OCI-LY3 (cell line): ENCODE results near the gene NFYC.

Experiments used
- H2AFZ ChIP-seq: fragments of 200-600, 300-600 bp; shearing (Covaris generic); 2 replicates; pipeline ENCODE4 v1.6.0; 2014; ENCODE audit warnings: antibody characterized with exemption, low read depth, low read length
- H3K27ac ChIP-seq: fragments of 200-600, 300-600 bp; sonication (generic); 2 replicates; pipeline ENCODE4 v1.5.1; 2014; ENCODE audit warnings: mild to moderate bottlenecking, low read length, moderate library complexity, mixed read lengths
- H3K27me3 ChIP-seq: fragments of 200-600, 300-600 bp; sonication (generic); 2 replicates; pipeline ENCODE4 v1.6.1; 2014; ENCODE audit warnings: low read depth, low read length, mixed read lengths
- H3K36me3 ChIP-seq: fragments of 200-600, 300-600 bp; sonication (generic); replicated peaks from 2 replicates; pipeline ENCODE3; 2014; ENCODE audit warnings: low read depth, low read length, mixed read lengths
- H3K4me1 ChIP-seq: fragments of 300-600, 200-600 bp; sonication (generic); 2 replicates; pipeline ENCODE4 v1.6.1; 2014; ENCODE audit warnings: low read length, mixed read lengths
- H3K4me2 ChIP-seq: fragments of 200-600, 300-600 bp; sonication (generic); 2 replicates; pipeline ENCODE4 v1.6.1; 2014; ENCODE audit warnings: low read length, mixed read lengths
- H3K4me3 ChIP-seq: fragments of 300-600, 200-600 bp; sonication (generic); 2 replicates; pipeline ENCODE4 v1.5.1; 2014; ENCODE audit warnings: antibody characterized with exemption, mild to moderate bottlenecking, low read length, moderate library complexity
- H3K79me2 ChIP-seq: fragments of 300-600, 200-600 bp; shearing (Covaris generic); 2 replicates; pipeline ENCODE4 v1.6.1; 2014; ENCODE audit warnings: mild to moderate bottlenecking, low read length, mixed read lengths
- H3K9ac ChIP-seq: fragments of 300-600, 200-600 bp; shearing (Covaris generic); 2 replicates; pipeline ENCODE4 v1.6.0; 2014; ENCODE audit warnings: mild to moderate bottlenecking, low read length, moderate library complexity
- H3K9me3 ChIP-seq: fragments of 200-600, 300-600 bp; shearing (Covaris generic); 2 replicates; pipeline ENCODE4 v1.6.1; 2014; ENCODE audit warnings: low read length, mixed read lengths; ENCODE audit not compliant: insufficient read depth
- H4K20me1 ChIP-seq: fragments of 200-600, 300-600 bp; sonication (generic); 2 replicates; pipeline ENCODE4 v1.6.1; 2016; ENCODE audit warnings: low read length, mixed read lengths; ENCODE audit not compliant: insufficient read depth
- EZH2phosphoT487 ChIP-seq: fragments of 200-600 bp; shearing (Covaris generic); IDR thresholded peaks from 2 replicates; pipeline ENCODE4 v1.6.1; 2018; ENCODE audit warnings: antibody characterized with exemption, mixed run types, low read depth
- TF ChIP-seq, protein P1 (sequence below): fragments of 200-600, 300-600 bp; sonication (generic); IDR thresholded peaks from 2 replicates; pipeline ENCODE4 v1.5.1; 2014; ENCODE audit warnings: antibody characterized with exemption, low read length, low read depth

The NFYC gene

DNA sequence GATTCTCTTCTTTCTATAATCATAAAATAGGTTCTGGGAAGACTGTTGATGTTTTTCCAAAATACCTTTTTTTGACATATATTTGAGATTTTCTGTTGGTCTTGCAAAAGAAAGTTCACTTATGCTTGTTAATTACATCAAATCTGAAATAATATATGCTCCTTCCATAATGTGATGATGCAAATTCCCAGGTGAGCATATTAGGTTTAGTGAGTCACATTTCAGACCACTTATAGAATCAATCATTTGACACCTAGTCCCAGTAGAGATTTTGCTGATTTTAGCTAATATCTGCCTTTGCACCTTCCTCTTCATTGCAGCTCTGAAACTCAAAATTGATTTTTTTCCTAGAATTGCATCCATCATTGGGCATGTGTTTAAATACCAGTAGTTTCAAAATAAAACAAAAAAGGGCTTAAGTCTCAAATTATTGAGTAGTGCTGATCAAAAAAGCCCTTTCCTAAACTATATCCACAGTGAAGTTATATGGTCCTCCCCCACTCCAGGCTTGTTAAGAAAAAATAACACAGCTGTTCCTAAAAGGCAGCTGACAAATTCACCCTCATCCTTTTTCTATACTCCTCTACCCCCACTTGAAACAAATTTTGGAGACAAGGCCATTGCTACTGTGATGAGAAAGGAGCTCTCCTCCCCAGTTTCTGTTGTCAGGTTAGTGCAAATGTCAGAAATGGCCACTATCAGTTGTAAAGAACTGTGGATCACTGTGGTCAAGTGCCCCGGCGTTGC is 55.0 kb downstream of the NFYC start:
- Histone ChIP-seq H3K27me3 (no peaks in the 10 kb centered on the region), H3K4me3 (no peak overlapping the region), H3K9ac (no peak overlapping the region), H3K27ac (no peak overlapping the region), H3K79me2 (peaks cover 31% of the 10 kb centered on the region), H4K20me1 (no peaks in the 10 kb centered on the region), H3K36me3 (peaks cover 51% of the 10 kb centered on the region), H3K9me3 (no peaks in the 10 kb centered on the region), H2AFZ (no peak overlapping the region), H3K4me1 (peaks cover 40% of the 10 kb centered on the region), H3K4me2 (no peak overlapping the region)
- no peak for TF ChIP-seq EZH2phosphoT487
- TF ChIP-seq, protein P1, sequence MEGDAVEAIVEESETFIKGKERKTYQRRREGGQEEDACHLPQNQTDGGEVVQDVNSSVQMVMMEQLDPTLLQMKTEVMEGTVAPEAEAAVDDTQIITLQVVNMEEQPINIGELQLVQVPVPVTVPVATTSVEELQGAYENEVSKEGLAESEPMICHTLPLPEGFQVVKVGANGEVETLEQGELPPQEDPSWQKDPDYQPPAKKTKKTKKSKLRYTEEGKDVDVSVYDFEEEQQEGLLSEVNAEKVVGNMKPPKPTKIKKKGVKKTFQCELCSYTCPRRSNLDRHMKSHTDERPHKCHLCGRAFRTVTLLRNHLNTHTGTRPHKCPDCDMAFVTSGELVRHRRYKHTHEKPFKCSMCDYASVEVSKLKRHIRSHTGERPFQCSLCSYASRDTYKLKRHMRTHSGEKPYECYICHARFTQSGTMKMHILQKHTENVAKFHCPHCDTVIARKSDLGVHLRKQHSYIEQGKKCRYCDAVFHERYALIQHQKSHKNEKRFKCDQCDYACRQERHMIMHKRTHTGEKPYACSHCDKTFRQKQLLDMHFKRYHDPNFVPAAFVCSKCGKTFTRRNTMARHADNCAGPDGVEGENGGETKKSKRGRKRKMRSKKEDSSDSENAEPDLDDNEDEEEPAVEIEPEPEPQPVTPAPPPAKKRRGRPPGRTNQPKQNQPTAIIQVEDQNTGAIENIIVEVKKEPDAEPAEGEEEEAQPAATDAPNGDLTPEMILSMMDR: no peak

DNA sequence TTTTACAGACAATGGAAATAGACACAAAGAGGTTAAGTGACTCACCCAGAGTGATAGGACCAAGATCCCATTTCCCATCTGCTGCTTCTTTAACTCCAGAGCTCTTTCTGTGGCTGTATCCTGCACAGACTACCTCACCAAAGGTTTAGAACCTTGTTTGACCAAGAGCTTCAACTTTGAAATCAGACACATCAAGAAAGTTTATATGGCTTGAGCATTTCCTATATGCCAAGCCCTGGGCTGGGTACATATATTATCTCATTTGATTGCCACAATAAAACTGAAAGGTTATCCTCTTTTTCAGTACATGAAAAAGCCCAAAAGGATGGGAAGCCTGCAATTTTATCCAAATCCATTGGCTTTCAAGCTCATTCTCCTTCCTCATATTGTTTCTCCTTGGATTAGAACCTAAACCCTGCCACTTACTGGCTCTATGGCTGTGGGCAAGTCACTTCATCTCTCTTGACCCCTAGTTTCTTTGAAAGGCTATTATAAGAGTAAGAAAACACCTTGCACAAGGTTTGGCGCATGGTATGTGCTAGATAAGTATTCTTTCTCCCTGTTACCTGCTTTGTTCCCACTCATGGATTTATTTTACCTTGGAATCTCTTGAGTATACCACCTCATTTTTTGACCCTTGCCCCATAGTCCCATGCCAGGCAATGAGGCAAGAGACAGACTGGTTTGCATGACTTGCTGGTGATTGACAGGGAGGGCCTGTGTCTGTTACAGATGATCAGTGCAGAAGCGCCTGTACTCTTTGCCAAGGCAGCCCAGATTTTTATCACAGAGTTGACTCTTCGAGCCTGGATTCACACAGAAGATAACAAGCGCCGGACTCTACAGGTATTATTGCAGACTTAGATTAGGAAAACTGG is 57.6 kb downstream of the NFYC start:
- H3K4me1 ChIP-seq: peaks cover 37% of the 10 kb centered on the region
- peaks cover 40% of the 10 kb centered on the region for H3K36me3 ChIP-seq

DNA sequence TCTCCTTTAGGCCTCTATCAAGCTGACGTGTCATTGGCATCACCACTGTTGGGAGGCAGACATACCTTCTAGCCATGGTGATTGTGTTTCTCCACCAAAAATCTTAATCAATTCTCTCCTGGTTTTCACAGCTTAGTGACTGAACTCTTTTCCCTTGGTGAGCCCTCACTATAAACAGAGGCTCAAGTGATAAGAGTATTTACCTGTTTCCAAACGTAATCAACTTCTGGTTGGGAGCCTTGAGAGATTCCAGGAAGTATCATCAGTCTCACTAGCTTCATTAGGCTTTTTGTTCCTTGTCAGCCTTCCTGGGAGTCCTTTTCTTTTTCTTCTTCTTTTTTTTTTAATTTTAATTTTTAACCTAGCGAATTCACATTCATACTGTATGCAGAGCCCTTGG is 58.3 kb downstream of the NFYC start:
- H3K79me2 ChIP-seq: peaks cover 13% of the 10 kb centered on the region
- H4K20me1 ChIP-seq: no peaks in the 10 kb centered on the region
- H3K4me1 ChIP-seq: peaks cover 43% of the 10 kb centered on the region
- no peaks in the 10 kb centered on the region for H3K9me3 ChIP-seq
- no peaks in the 10 kb centered on the region for H3K27me3 ChIP-seq
- H3K4me2 ChIP-seq: no peak overlapping the region
- peaks cover 41% of the 10 kb centered on the region for H3K36me3 ChIP-seq
- H3K27ac ChIP-seq: no peak overlapping the region
- H3K4me3 ChIP-seq: no peak overlapping the region
- no peak for TF ChIP-seq EZH2phosphoT487
- TF ChIP-seq, protein P1: no peak
- H3K9ac ChIP-seq: no peak overlapping the region
- no peak overlapping the region for H2AFZ ChIP-seq

More for the DNA sequence above, 57.6 kb downstream of the NFYC start:
- no peak overlapping the region for H3K4me2 ChIP-seq
- no peak overlapping the region for H3K27ac ChIP-seq
- no peak overlapping the region for H3K9ac ChIP-seq
- no peak for TF ChIP-seq EZH2phosphoT487
- TF ChIP-seq, protein P1: no peak
- no peak overlapping the region for H3K4me3 ChIP-seq
- peaks cover 14% of the 10 kb centered on the region for H3K79me2 ChIP-seq
- no peaks in the 10 kb centered on the region for H3K9me3 ChIP-seq
- H4K20me1 ChIP-seq: no peaks in the 10 kb centered on the region
- no peaks in the 10 kb centered on the region for H3K27me3 ChIP-seq
- no peak overlapping the region for H2AFZ ChIP-seq

DNA sequence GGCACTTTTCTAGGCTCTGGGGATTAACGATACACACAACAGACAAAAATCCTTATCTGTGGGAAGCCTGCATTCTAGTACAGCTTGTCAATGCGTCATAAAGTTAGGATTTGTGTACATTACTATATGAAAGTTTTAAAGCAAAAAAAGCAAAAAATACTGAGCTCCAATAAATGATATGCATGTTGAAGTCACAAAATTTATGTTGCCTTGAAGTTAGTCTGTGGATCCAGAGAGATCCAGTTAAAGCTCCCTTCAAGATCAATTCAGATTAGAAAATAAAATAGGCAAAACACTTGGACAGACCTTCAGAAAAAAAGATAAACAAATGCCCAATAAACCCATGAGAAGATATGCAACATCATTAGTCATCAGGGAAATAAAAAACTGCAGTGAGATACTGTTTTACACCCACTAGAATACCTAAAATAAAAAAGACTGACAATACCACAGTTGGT is 59.0 kb downstream of the NFYC start:
- Histone ChIP-seq H4K20me1 (no peaks in the 10 kb centered on the region), H3K9me3 (no peaks in the 10 kb centered on the region), H3K4me1 (peaks cover 50% of the 10 kb centered on the region), H3K4me2 (no peak overlapping the region), H3K9ac (no peak overlapping the region), H3K4me3 (no peak overlapping the region), H3K27ac (peak overlapping the region; percentile 99), H3K79me2 (peaks cover 11% of the 10 kb centered on the region), H3K27me3 (no peaks in the 10 kb centered on the region), H3K36me3 (peaks cover 43% of the 10 kb centered on the region), H2AFZ (no peak overlapping the region)
- no peak for TF ChIP-seq EZH2phosphoT487
- TF ChIP-seq, protein P1: no peak
